K562 (cell line): ENCODE measurements around the gene ADGRD1. TPM values are rescaled to one million over a fixed set of nuclear protein-coding genes. Genes with fewer than 3 reads are reported as not detected.

Experiments used
- BCL6 ChIP-seq: fragments of 250-450 bp; sonication (Bioruptor Pico); IDR thresholded peaks from 2 replicates; pipeline ENCODE4 v1.4.0; 2020
- CHCHD3 ChIP-seq: fragments of 250-450 bp; sonication (Bioruptor Pico); IDR thresholded peaks from 2 replicates; pipeline ENCODE4 v2.1.2; 2022; ENCODE audit warnings: mild to moderate bottlenecking
- CREBBP ChIP-seq: IDR thresholded peaks from one replicate; pipeline ENCODE4 v1.6.1; 2012; ENCODE audit warnings: low read depth, mild to moderate bottlenecking, control low read depth, inconsistent platforms, low read length
- EGR1 ChIP-seq: fragments of 450-650 bp; conservative IDR thresholded peaks from 2 replicates; pipeline ENCODE4 v1.6.1; 2017; ENCODE audit warnings: mild to moderate bottlenecking
- EP400 ChIP-seq: fragments of 450-650 bp; IDR thresholded peaks from 2 replicates; pipeline ENCODE4 v1.6.1; 2017; ENCODE audit warnings: antibody characterized with exemption, mild to moderate bottlenecking, moderate library complexity
- GABPB2 ChIP-seq: fragments of 250-450 bp; sonication (Bioruptor Pico); conservative IDR thresholded peaks from 2 replicates; pipeline ENCODE4 v1.5.1; 2021; ENCODE audit warnings: mild to moderate bottlenecking
- GATAD2B ChIP-seq: fragments of 450-650 bp; IDR thresholded peaks from 2 replicates; pipeline ENCODE4 v1.6.1; 2017; ENCODE audit warnings: mild to moderate bottlenecking, borderline replicate concordance
- NFIX ChIP-seq: fragments of 250-450 bp; sonication (Bioruptor Pico); IDR thresholded peaks from 2 replicates; pipeline ENCODE4 v1.4.0; 2020; ENCODE audit warnings: low read depth, mild to moderate bottlenecking, moderate library complexity
- NRF1 ChIP-seq, 2 experiments: fragments of 450-650 bp; IDR thresholded peaks in 1 of 2; conservative IDR thresholded peaks in 1 of 2; 2 replicates each; pipeline ENCODE4 v1.6.1; 2014; ENCODE audit warnings: mild to moderate bottlenecking in 2 of 2
- POLR2B ChIP-seq: fragments of 450-650 bp; IDR thresholded peaks from 2 replicates; pipeline ENCODE4 v1.6.1; 2018; ENCODE audit warnings: low read depth; ENCODE audit not compliant: partially characterized antibody
- SREBF2 ChIP-seq: sonication (generic); formaldehyde crosslinking; IDR thresholded peaks from 2 replicates; pipeline ENCODE4 v1.4.0; 2020; ENCODE audit warnings: mild to moderate bottlenecking, missing genetic modification reagents
- XRCC5 ChIP-seq: fragments of 200-400 bp; formaldehyde crosslinking; IDR thresholded peaks from 2 replicates; pipeline ENCODE4 v1.6.1; 2017; ENCODE audit warnings: low read depth, mild to moderate bottlenecking, low read length
- ZNF174 ChIP-seq: fragments of 250-450 bp; sonication (Bioruptor Pico); IDR thresholded peaks from 2 replicates; pipeline ENCODE4 v1.4.0; 2020; ENCODE audit warnings: mild to moderate bottlenecking
- ZNF589 ChIP-seq: fragments of 200-800 bp; sonication (Bioruptor generic); IDR thresholded peaks from 2 replicates; pipeline ENCODE4 v1.6.1; 2016; ENCODE audit warnings: low read depth, missing genetic modification characterization, missing compliant biosample characterization
- ZNF830 ChIP-seq: fragments of 250-450 bp; sonication (Bioruptor Pico); IDR thresholded peaks from 2 replicates; pipeline ENCODE4 v1.5.0; 2021; ENCODE audit warnings: mild to moderate bottlenecking
- polyA plus RNA-seq, 8 experiments: library from polyadenylated mRNA; depleted of rRNA in 4 of 8; stranded (reverse) in 5 of 8; unstranded in 3 of 8; fragments of >200 nt; fragmentation: Nextera tagmentation in 2 of 8; fragmentation: Illumina TruSeq in 1 of 8; extraction: Ambion mirVana in 2 of 8; extraction: Trizol in 1 of 8; gene quantifications; 2 replicates each; pipeline versions ENCODE4 v1.2.1 to v1.2.3, GENCODE V29; 2011 to 2014; ENCODE audit warnings: inconsistent platforms in 1 of 8, missing spikeins in 1 of 8
- total RNA-seq, 7 experiments: library from RNA; depleted of rRNA in 6 of 7; stranded (reverse); fragments of >200 nt in 6 of 7; fragmentation: Illumina TruSeq in 2 of 7; extraction: Trizol in 2 of 7; gene quantifications; 2 replicates each; pipeline versions ENCODE4 v1.2.1 to v1.2.3, GENCODE V29; 2011 to 2021; ENCODE audit warnings: low replicate concordance in 1 of 7
- TF ChIP-seq, protein P1 (sequence below): sonication (generic); formaldehyde crosslinking; IDR thresholded peaks from 2 replicates; pipeline ENCODE4 v1.8.1; 2023; ENCODE audit warnings: missing genetic modification reagents, mild to moderate bottlenecking, borderline replicate concordance
- TF ChIP-seq, protein P2 (sequence below): fragments of 250-450 bp; sonication (Bioruptor Pico); IDR thresholded peaks from 2 replicates; pipeline ENCODE4 v1.8.0; 2022; ENCODE audit warnings: moderate library complexity, mild to moderate bottlenecking, inconsistent platforms
- TF ChIP-seq, protein P3 (sequence below): sonication (generic); formaldehyde crosslinking; IDR thresholded peaks from 2 replicates; pipeline ENCODE4 v1.5.0; 2020; ENCODE audit warnings: missing genetic modification reagents
- TF ChIP-seq, protein P4 (sequence below): fragments of 450-650 bp; IDR thresholded peaks from 2 replicates; pipeline ENCODE4 v1.6.1; 2016; ENCODE audit warnings: mild to moderate bottlenecking

ADGRD1 gene
- total and polyA plus RNA-seq, 9 of the 15 experiments (the other 6 are each of a cell fraction or from before 2014, with no cell fraction given) = 1.7 to 11.7 (median 3.3) TPM

DNA sequence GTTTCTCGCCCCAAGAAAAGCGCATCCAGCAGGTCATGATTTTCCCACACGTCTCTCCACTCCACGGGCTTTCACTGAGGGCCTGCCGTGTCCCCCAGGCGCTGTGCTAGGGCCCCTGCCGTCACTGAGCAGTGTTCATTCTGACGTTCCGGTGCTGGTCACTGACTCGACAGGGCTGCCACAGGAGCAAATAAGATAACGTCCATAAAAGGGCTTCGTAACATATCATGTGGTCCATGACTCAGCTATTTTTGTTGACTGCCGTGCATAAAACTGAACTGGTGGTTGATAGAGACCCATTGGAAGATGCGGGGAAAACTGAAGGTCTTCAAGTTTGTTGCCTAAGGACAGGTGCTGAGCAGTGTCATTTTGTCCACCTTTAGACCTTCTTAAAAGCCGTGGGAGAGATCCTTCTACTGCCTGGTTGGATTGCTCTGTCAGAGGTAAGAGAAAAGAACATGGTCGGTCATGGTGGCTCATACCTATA is 46.3 kb downstream of the ADGRD1 start (continued):
- TF ChIP-seq, protein P1, sequence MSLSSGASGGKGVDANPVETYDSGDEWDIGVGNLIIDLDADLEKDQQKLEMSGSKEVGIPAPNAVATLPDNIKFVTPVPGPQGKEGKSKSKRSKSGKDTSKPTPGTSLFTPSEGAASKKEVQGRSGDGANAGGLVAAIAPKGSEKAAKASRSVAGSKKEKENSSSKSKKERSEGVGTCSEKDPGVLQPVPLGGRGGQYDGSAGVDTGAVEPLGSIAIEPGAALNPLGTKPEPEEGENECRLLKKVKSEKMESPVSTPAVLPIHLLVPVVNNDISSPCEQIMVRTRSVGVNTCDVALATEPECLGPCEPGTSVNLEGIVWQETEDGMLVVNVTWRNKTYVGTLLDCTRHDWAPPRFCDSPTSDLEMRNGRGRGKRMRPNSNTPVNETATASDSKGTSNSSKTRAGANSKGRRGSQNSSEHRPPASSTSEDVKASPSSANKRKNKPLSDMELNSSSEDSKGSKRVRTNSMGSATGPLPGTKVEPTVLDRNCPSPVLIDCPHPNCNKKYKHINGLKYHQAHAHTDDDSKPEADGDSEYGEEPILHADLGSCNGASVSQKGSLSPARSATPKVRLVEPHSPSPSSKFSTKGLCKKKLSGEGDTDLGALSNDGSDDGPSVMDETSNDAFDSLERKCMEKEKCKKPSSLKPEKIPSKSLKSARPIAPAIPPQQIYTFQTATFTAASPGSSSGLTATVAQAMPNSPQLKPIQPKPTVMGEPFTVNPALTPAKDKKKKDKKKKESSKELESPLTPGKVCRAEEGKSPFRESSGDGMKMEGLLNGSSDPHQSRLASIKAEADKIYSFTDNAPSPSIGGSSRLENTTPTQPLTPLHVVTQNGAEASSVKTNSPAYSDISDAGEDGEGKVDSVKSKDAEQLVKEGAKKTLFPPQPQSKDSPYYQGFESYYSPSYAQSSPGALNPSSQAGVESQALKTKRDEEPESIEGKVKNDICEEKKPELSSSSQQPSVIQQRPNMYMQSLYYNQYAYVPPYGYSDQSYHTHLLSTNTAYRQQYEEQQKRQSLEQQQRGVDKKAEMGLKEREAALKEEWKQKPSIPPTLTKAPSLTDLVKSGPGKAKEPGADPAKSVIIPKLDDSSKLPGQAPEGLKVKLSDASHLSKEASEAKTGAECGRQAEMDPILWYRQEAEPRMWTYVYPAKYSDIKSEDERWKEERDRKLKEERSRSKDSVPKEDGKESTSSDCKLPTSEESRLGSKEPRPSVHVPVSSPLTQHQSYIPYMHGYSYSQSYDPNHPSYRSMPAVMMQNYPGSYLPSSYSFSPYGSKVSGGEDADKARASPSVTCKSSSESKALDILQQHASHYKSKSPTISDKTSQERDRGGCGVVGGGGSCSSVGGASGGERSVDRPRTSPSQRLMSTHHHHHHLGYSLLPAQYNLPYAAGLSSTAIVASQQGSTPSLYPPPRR (CRISPR knock-in tag) = no peak
- TF ChIP-seq, protein P2, sequence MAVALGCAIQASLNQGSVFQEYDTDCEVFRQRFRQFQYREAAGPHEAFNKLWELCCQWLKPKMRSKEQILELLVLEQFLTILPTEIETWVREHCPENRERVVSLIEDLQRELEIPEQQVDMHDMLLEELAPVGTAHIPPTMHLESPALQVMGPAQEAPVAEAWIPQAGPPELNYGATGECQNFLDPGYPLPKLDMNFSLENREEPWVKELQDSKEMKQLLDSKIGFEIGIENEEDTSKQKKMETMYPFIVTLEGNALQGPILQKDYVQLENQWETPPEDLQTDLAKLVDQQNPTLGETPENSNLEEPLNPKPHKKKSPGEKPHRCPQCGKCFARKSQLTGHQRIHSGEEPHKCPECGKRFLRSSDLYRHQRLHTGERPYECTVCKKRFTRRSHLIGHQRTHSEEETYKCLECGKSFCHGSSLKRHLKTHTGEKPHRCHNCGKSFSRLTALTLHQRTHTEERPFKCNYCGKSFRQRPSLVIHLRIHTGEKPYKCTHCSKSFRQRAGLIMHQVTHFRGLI = 0 out of 2 replicates have a peak, but pooled peaks have one; percentile 41
- TF ChIP-seq NFIX (no peak), ZNF830 (CRISPR knock-in tag) (no peak), NRF1 (conservative IDR thresholded peaks at IDR 0.05 in 1 of 2, IDR thresholded peaks at IDR 0.05 in 1 of 2) (peak in 1 of 2 experiments; percentile 34; a peak in 2 of 4 replicates), GABPB2 (CRISPR knock-in tag) (peak; percentile 56; the same call in 1 of the 2 replicates), SREBF2 (CRISPR knock-in tag) (no peak), EP400 (peak; percentile 70), CREBBP (no peak), CHCHD3 (CRISPR knock-in tag) (no peak), EGR1 (no peak), POLR2B (no peak), XRCC5 (no peak), BCL6 (CRISPR knock-in tag) (no peak), GATAD2B (no peak; the same call in 1 of the 2 replicates), ZNF589 (CRISPR knock-in tag) (peak; percentile 82; the same call in 1 of the 2 replicates), ZNF174 (CRISPR knock-in tag) (no peak)
- TF ChIP-seq, protein P3, sequence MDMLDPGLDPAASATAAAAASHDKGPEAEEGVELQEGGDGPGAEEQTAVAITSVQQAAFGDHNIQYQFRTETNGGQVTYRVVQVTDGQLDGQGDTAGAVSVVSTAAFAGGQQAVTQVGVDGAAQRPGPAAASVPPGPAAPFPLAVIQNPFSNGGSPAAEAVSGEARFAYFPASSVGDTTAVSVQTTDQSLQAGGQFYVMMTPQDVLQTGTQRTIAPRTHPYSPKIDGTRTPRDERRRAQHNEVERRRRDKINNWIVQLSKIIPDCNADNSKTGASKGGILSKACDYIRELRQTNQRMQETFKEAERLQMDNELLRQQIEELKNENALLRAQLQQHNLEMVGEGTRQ = peak; percentile 36
- TF ChIP-seq, protein P4, sequence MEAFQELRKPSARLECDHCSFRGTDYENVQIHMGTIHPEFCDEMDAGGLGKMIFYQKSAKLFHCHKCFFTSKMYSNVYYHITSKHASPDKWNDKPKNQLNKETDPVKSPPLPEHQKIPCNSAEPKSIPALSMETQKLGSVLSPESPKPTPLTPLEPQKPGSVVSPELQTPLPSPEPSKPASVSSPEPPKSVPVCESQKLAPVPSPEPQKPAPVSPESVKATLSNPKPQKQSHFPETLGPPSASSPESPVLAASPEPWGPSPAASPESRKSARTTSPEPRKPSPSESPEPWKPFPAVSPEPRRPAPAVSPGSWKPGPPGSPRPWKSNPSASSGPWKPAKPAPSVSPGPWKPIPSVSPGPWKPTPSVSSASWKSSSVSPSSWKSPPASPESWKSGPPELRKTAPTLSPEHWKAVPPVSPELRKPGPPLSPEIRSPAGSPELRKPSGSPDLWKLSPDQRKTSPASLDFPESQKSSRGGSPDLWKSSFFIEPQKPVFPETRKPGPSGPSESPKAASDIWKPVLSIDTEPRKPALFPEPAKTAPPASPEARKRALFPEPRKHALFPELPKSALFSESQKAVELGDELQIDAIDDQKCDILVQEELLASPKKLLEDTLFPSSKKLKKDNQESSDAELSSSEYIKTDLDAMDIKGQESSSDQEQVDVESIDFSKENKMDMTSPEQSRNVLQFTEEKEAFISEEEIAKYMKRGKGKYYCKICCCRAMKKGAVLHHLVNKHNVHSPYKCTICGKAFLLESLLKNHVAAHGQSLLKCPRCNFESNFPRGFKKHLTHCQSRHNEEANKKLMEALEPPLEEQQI = peak; percentile 48; the same call in 1 of the 2 replicates
